ENCODE measurements around the gene BCOR.

DNA sequence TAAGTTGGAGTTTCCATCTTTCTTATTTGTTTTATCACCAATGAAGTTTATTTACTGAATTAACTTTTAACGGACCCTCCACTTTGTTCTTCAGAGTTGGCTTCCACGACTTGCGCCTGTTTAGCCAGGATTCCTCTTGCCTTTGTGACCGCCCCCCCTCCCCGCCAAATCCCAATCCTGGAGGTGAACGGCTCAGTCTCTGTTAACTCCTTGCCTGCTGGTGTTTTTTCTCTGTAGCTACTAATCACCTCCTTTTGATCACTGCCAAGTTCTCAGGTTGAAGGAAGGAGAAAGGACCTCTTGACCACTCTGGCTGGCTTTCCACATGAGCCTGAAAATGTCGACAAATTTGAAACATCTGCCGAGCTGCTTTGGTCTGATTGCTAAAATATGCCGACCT is 46.8 kb upstream of the BCOR start:
- TF ChIP-seq ZNF747 (CRISPR knock-in tag; IDR thresholded peaks at IDR 0.05; ENCODE audit: borderline replicate concordance) = no peak
- no peak for TF ChIP-seq TAF15 (IDR thresholded peaks at IDR 0.05; ENCODE audit: low read depth, low read length, poor library complexity, severe bottlenecking)
- TF ChIP-seq, protein P1, sequence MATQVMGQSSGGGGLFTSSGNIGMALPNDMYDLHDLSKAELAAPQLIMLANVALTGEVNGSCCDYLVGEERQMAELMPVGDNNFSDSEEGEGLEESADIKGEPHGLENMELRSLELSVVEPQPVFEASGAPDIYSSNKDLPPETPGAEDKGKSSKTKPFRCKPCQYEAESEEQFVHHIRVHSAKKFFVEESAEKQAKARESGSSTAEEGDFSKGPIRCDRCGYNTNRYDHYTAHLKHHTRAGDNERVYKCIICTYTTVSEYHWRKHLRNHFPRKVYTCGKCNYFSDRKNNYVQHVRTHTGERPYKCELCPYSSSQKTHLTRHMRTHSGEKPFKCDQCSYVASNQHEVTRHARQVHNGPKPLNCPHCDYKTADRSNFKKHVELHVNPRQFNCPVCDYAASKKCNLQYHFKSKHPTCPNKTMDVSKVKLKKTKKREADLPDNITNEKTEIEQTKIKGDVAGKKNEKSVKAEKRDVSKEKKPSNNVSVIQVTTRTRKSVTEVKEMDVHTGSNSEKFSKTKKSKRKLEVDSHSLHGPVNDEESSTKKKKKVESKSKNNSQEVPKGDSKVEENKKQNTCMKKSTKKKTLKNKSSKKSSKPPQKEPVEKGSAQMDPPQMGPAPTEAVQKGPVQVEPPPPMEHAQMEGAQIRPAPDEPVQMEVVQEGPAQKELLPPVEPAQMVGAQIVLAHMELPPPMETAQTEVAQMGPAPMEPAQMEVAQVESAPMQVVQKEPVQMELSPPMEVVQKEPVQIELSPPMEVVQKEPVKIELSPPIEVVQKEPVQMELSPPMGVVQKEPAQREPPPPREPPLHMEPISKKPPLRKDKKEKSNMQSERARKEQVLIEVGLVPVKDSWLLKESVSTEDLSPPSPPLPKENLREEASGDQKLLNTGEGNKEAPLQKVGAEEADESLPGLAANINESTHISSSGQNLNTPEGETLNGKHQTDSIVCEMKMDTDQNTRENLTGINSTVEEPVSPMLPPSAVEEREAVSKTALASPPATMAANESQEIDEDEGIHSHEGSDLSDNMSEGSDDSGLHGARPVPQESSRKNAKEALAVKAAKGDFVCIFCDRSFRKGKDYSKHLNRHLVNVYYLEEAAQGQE (IDR thresholded peaks at IDR 0.05; ENCODE audit: borderline replicate concordance in 1 of 2, low read depth in 1 of 2, low read length in 2 of 2) = no peak
- TF ChIP-seq KLF13 (CRISPR knock-in tag; IDR thresholded peaks at IDR 0.05) = no peak
- TF ChIP-seq, protein P2, sequence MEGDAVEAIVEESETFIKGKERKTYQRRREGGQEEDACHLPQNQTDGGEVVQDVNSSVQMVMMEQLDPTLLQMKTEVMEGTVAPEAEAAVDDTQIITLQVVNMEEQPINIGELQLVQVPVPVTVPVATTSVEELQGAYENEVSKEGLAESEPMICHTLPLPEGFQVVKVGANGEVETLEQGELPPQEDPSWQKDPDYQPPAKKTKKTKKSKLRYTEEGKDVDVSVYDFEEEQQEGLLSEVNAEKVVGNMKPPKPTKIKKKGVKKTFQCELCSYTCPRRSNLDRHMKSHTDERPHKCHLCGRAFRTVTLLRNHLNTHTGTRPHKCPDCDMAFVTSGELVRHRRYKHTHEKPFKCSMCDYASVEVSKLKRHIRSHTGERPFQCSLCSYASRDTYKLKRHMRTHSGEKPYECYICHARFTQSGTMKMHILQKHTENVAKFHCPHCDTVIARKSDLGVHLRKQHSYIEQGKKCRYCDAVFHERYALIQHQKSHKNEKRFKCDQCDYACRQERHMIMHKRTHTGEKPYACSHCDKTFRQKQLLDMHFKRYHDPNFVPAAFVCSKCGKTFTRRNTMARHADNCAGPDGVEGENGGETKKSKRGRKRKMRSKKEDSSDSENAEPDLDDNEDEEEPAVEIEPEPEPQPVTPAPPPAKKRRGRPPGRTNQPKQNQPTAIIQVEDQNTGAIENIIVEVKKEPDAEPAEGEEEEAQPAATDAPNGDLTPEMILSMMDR (CRISPR knock-in tag; IDR thresholded peaks at IDR 0.05) = no peak
- TF ChIP-seq KLF9 (CRISPR knock-in tag; IDR thresholded peaks at IDR 0.05; ENCODE audit: low read depth) = no peak
- no peak for TF ChIP-seq ZFP82 (CRISPR knock-in tag; IDR thresholded peaks at IDR 0.05; ENCODE audit: borderline replicate concordance)
- no peak for TF ChIP-seq BRD4 (CRISPR knock-in tag; IDR thresholded peaks at IDR 0.05)
- TF ChIP-seq, protein P3, sequence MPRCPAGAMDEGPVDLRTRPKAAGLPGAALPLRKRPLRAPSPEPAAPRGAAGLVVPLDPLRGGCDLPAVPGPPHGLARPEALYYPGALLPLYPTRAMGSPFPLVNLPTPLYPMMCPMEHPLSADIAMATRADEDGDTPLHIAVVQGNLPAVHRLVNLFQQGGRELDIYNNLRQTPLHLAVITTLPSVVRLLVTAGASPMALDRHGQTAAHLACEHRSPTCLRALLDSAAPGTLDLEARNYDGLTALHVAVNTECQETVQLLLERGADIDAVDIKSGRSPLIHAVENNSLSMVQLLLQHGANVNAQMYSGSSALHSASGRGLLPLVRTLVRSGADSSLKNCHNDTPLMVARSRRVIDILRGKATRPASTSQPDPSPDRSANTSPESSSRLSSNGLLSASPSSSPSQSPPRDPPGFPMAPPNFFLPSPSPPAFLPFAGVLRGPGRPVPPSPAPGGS (CRISPR knock-in tag; IDR thresholded peaks at IDR 0.05) = no peak
- no peak for TF ChIP-seq RAD51 (IDR thresholded peaks at IDR 0.05; ENCODE audit: borderline replicate concordance)
